Transverse colon (tissue), 4 donors: ENCODE data around the gene ENAH. TPM values are rescaled to one million over a fixed set of nuclear protein-coding genes. Genes with fewer than 3 reads are reported as not detected.
A peak's percentile ranks its signal among the peaks of the same experiment; 100 is the strongest.

Source experiments
- DNase-seq: peaks from one replicate; pipeline ENCODE4 v3.0.0-alpha.2; 2019
- H3K27ac ChIP-seq, 4 donors: fragments of 200-600 bp; sonication (generic); 2 replicates each; pipeline ENCODE4 v1.5.1; 2016 to 2018; ENCODE audit warnings: inconsistent platforms in 4 of 4
- H3K27me3 ChIP-seq: fragments of 200-600 bp; sonication (generic); 2 replicates; pipeline ENCODE4 v1.5.1; 2017; ENCODE audit warnings: inconsistent platforms
- H3K36me3 ChIP-seq, 4 donors: fragments of 200-600 bp; sonication (generic); 2 replicates each; pipeline ENCODE4 v1.5.1; 2017 to 2019; ENCODE audit warnings: inconsistent platforms in 4 of 4
- H3K4me1 ChIP-seq, 4 donors: fragments of 200-600 bp; sonication (generic); 2 replicates each; pipeline ENCODE4 v1.5.1; 2017 to 2020; ENCODE audit warnings: inconsistent platforms in 4 of 4
- H3K4me3 ChIP-seq, 4 donors: fragments of 200-600 bp; sonication (generic); 1 replicate in 1 of 4; 2 replicates in 3 of 4; pipeline versions ENCODE4 v1.5.1 to v1.6.1; 2017 to 2019; ENCODE audit warnings: inconsistent platforms in 4 of 4
- H3K9me3 ChIP-seq, 2 donors: fragments of 200-600 bp; sonication (generic); 2 replicates each; pipeline ENCODE4 v1.5.1; 2017 to 2019; ENCODE audit warnings: inconsistent platforms in 2 of 2
- CTCF ChIP-seq, 5 experiments: fragments of 200-600 bp in 3 of 5; fragments of 450-650 bp in 2 of 5; sonication (generic) in 3 of 5; IDR thresholded peaks; 1 replicate in 2 of 5; 2 replicates in 3 of 5; pipeline ENCODE4 v1.5.1; 2016 to 2017; ENCODE audit warnings: antibody characterized with exemption in 5 of 5, inconsistent platforms in 3 of 5, mild to moderate bottlenecking in 2 of 5, moderate library complexity in 1 of 5
- EP300 ChIP-seq: sonication (generic); formaldehyde crosslinking; IDR thresholded peaks from one replicate; pipeline ENCODE4 v1.6.1; 2017; ENCODE audit warnings: antibody characterized with exemption, low read depth
- POLR2A ChIP-seq: fragments of 450-650 bp; IDR thresholded peaks from one replicate; pipeline ENCODE4 v1.6.1; 2016; ENCODE audit warnings: antibody characterized with exemption, mild to moderate bottlenecking, moderate library complexity
- POLR2AphosphoS5 ChIP-seq, 3 donors: sonication (generic); formaldehyde crosslinking; IDR thresholded peaks; one replicate each; pipeline ENCODE4 v1.6.1; 2016; ENCODE audit warnings: antibody characterized with exemption in 3 of 3
- WGBS, 2 donors: methylation state at CpG; one replicate each; pipeline ENCODE4 v1.1.5; 2018; ENCODE audit warnings: low coverage in 1 of 2; 5-methylcytosine and 5-hydroxymethylcytosine counted together
- in situ Hi-C, 4 donors: fragments of 200-750 bp; cut with MboI; loops; one replicate each; pipeline versions ENCODE4 v1.15.0 to v1.15.1; 2017; ENCODE audit warnings: low sequenced_read_pairs in 3 of 4, low pct_ligation_motif_present in 1 of 4, low pct_unique_long_range_greater_than_20kb in 1 of 4
- intact Hi-C: fragments of 100-400 bp; cut with DNase I; formaldehyde crosslinking; loops from one replicate; pipeline ENCODE4 v1.15.1; 2023; ENCODE audit warnings: low total_unique reads
- total RNA-seq, 4 donors: library from RNA; depleted of rRNA; stranded (reverse); fragments of >200 nt; gene quantifications; one replicate each; pipeline ENCODE4 v1.1.0, GENCODE V29; 2016

ENAH gene
- total RNA-seq, 4 donors from 2014 or later, result 14.7 to 140 (median 33.9) TPM

- no peaks in the 10 kb centered on the region for H3K9me3 ChIP-seq
- peaks cover 0 to 32% (median 4%) of the 10 kb centered on the region in 4 donors for H3K4me1 ChIP-seq
- no peaks in the 10 kb centered on the region for H3K27me3 ChIP-seq
- 88% methylated on average over 2 of the region's 2 CpGs for WGBS, 2 donors
- H3K36me3 ChIP-seq, result no peaks in the 10 kb centered on the region
- TF ChIP-seq POLR2A (no peak), EP300 (no peak), POLR2AphosphoS5 (IDR thresholded peaks at IDR 0.05) (no peak), CTCF (IDR thresholded peaks at IDR 0.05) (no peak)
- H3K27ac ChIP-seq, result no peak overlapping the region
- no peak overlapping the region for H3K4me3 ChIP-seq
- DNase-seq, result no peak
- in situ Hi-C loops (no loop called here), intact Hi-C loops (no loop called here)
Measured at GRCh38 chr1:225504776-225505175, 148.1 kb downstream of the ENAH start.

GRCh38 chr1:225500624-225501192 lies 152.2 kb downstream of the ENAH start:
- no peaks in the 10 kb centered on the region for H3K9me3 ChIP-seq
- no peaks in the 10 kb centered on the region for H3K27me3 ChIP-seq
- peaks cover 0 to 13% (median 2%) of the 10 kb centered on the region in 4 donors for H3K4me1 ChIP-seq
- H3K36me3 ChIP-seq, result no peaks in the 10 kb centered on the region
- no peak overlapping the region for H3K4me3 ChIP-seq
- TF ChIP-seq EP300 (no peak), POLR2A (no peak), POLR2AphosphoS5 (IDR thresholded peaks at IDR 0.05) (no peak), CTCF (IDR thresholded peaks at IDR 0.05) (no peak)
- in situ Hi-C loops, result no loop called here
- H3K27ac ChIP-seq, result peak overlapping the region; percentile 27 to 60 (median 43)
- no peak for DNase-seq
- intact Hi-C loops, result no loop called here
- WGBS, 2 donors, result 45 to 61% methylated on average over 4 of the region's 4 CpGs

GRCh38 chr1:225498549-225499136 lies 154.3 kb downstream of the ENAH start:
- no peak for TF ChIP-seq POLR2A
- no peak for TF ChIP-seq EP300
- no peak for TF ChIP-seq POLR2AphosphoS5 (IDR thresholded peaks at IDR 0.05)
- no peak for TF ChIP-seq CTCF (IDR thresholded peaks at IDR 0.05)
- DNase-seq, result no peak
- WGBS, 2 donors, result 67 to 76% methylated on average over 4 of the region's 4 CpGs
- intact Hi-C loops, result no loop called here
- Histone ChIP-seq H3K36me3 (no peaks in the 10 kb centered on the region), H3K27me3 (no peaks in the 10 kb centered on the region), H3K4me1 (peaks cover 0 to 13% (median 2%) of the 10 kb centered on the region in 4 donors), H3K4me3 (no peak overlapping the region), H3K27ac (no peak overlapping the region), H3K9me3 (no peaks in the 10 kb centered on the region)
- in situ Hi-C loops, result loop anchor here in 2 of 4 donors (25.0 kb wide), 2 partner anchors 264 to 414 kb away; partner anchors contain the start of gene PYCR2 (in 1 of the 2)

GRCh38 chr1:225494789-225495359 lies 158.0 kb downstream of the ENAH start:
- no peak overlapping the region for H3K27ac ChIP-seq
- no peaks in the 10 kb centered on the region for H3K27me3 ChIP-seq
- intact Hi-C loops (no loop called here), in situ Hi-C loops (loop anchor here in 2 of 4 donors (25.0 kb wide), 2 partner anchors 267 to 417 kb away; partner anchors contain the start of gene PYCR2 (in 1 of the 2))
- DNase-seq, result no peak
- TF ChIP-seq POLR2AphosphoS5 (IDR thresholded peaks at IDR 0.05), result no peak
- no peak for TF ChIP-seq CTCF (IDR thresholded peaks at IDR 0.05)
- TF ChIP-seq EP300, result no peak
- TF ChIP-seq POLR2A, result no peak
- H3K9me3 ChIP-seq, result no peaks in the 10 kb centered on the region
- WGBS, 2 donors, result 75 to 87% methylated on average over 6 to 7 of the region's 7 CpGs
- no peaks in the 10 kb centered on the region for H3K36me3 ChIP-seq
- no peak overlapping the region for H3K4me3 ChIP-seq
- H3K4me1 ChIP-seq, result no peaks in the 10 kb centered on the region
